ENCODE measurements around the gene EPB41. TPM values are rescaled to one million over a fixed set of nuclear protein-coding genes. Genes with fewer than 3 reads are reported as not detected.

Gene EPB41
- total and polyA plus RNA-seq, 9 of the 15 experiments (the other 6 are each of a cell fraction or from before 2014, with no cell fraction given): 3.7 to 213 (median 141) TPM

DNA sequence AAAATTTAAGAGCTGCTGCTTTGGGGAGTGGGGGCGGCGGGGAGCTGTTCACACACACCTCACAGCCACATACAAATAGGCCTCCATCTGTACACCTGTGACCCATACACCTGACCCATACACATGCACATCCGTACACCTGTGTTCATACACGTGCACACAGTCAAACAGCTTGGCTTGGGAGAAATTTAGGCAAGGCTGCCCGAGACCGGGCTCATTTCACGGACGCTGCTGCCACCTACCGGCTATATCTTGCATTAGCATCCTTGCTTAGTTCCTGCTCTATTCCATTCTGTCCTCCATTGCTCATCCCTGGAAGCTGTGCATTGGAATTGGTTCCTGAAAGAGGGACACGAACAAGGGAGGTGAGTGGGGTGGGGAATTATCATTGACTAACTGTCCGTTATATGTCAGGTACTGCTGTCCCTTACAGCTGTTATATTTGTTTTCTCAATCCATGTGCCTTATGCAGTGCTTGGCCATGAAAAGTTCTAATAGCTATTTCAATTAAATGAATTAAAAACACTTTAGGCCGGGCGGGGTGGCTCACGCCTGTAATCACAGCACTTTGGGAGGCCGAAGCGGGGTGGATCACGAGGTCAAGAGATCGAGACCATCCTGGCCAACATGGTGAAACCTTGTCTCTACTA, 37.1 kb upstream of the EPB41 start (continued):
- TF ChIP-seq, protein P1, sequence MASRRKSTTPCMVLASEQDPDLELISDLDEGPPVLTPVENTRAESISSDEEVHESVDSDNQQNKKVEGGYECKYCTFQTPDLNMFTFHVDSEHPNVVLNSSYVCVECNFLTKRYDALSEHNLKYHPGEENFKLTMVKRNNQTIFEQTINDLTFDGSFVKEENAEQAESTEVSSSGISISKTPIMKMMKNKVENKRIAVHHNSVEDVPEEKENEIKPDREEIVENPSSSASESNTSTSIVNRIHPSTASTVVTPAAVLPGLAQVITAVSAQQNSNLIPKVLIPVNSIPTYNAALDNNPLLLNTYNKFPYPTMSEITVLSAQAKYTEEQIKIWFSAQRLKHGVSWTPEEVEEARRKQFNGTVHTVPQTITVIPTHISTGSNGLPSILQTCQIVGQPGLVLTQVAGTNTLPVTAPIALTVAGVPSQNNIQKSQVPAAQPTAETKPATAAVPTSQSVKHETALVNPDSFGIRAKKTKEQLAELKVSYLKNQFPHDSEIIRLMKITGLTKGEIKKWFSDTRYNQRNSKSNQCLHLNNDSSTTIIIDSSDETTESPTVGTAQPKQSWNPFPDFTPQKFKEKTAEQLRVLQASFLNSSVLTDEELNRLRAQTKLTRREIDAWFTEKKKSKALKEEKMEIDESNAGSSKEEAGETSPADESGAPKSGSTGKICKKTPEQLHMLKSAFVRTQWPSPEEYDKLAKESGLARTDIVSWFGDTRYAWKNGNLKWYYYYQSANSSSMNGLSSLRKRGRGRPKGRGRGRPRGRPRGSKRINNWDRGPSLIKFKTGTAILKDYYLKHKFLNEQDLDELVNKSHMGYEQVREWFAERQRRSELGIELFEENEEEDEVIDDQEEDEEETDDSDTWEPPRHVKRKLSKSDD (conservative IDR thresholded peaks at IDR 0.05; ENCODE audit: low read length): no peak
- TF ChIP-seq, protein P2, sequence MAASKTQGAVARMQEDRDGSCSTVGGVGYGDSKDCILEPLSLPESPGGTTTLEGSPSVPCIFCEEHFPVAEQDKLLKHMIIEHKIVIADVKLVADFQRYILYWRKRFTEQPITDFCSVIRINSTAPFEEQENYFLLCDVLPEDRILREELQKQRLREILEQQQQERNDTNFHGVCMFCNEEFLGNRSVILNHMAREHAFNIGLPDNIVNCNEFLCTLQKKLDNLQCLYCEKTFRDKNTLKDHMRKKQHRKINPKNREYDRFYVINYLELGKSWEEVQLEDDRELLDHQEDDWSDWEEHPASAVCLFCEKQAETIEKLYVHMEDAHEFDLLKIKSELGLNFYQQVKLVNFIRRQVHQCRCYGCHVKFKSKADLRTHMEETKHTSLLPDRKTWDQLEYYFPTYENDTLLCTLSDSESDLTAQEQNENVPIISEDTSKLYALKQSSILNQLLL (CRISPR knock-in tag; IDR thresholded peaks at IDR 0.05; ENCODE audit: borderline replicate concordance): no peak
- TF ChIP-seq, protein P3, sequence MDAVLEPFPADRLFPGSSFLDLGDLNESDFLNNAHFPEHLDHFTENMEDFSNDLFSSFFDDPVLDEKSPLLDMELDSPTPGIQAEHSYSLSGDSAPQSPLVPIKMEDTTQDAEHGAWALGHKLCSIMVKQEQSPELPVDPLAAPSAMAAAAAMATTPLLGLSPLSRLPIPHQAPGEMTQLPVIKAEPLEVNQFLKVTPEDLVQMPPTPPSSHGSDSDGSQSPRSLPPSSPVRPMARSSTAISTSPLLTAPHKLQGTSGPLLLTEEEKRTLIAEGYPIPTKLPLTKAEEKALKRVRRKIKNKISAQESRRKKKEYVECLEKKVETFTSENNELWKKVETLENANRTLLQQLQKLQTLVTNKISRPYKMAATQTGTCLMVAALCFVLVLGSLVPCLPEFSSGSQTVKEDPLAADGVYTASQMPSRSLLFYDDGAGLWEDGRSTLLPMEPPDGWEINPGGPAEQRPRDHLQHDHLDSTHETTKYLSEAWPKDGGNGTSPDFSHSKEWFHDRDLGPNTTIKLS (IDR thresholded peaks at IDR 0.05; ENCODE audit: borderline replicate concordance, low read depth): no peak
- TF ChIP-seq FOXJ3 (CRISPR knock-in tag; IDR thresholded peaks at IDR 0.05): no peak
- TF ChIP-seq ELF4 (CRISPR knock-in tag; IDR thresholded peaks at IDR 0.05): no peak
- TF ChIP-seq HNRNPH1 (optimal IDR thresholded peaks at IDR 0.05; ENCODE audit: low read depth, low read length): no peak
- no peak for TF ChIP-seq SMAD2 (IDR thresholded peaks at IDR 0.05; ENCODE audit: low read depth, low read length)
- TF ChIP-seq TRIM24 (IDR thresholded peaks at IDR 0.05): no peak
- peak; percentile 10; the same call in 1 of the 2 replicates for TF ChIP-seq HCFC1 (IDR thresholded peaks at IDR 0.05; ENCODE audit: low read depth, low read length)
- no peak for TF ChIP-seq PHB (CRISPR knock-in tag; IDR thresholded peaks at IDR 0.05)
- peak; percentile 86 for TF ChIP-seq MYC (IDR thresholded peaks at IDR 0.05; ENCODE audit: low read depth, low read length)
- no peak for TF ChIP-seq MYC (CRISPR knock-in tag; IDR thresholded peaks at IDR 0.05; ENCODE audit: borderline replicate concordance, low read depth)
- TF ChIP-seq CXXC5 (CRISPR knock-in tag; IDR thresholded peaks at IDR 0.05): 0 out of 2 replicates have a peak, but pooled peaks have one; percentile 9
- TF ChIP-seq FOXA3 (CRISPR knock-in tag; conservative IDR thresholded peaks at IDR 0.05 in 1 of 2, IDR thresholded peaks at IDR 0.05 in 1 of 2): 0 out of 4 replicates have a peak, but pooled peaks of 1 of the 2 experiments have one; percentile 38
- TF ChIP-seq RAD21 (CRISPR knock-in tag; conservative IDR thresholded peaks at IDR 0.05 in 1 of 2, IDR thresholded peaks at IDR 0.05 in 1 of 2): peak; percentile 95 to 98
- TF ChIP-seq, protein P4, sequence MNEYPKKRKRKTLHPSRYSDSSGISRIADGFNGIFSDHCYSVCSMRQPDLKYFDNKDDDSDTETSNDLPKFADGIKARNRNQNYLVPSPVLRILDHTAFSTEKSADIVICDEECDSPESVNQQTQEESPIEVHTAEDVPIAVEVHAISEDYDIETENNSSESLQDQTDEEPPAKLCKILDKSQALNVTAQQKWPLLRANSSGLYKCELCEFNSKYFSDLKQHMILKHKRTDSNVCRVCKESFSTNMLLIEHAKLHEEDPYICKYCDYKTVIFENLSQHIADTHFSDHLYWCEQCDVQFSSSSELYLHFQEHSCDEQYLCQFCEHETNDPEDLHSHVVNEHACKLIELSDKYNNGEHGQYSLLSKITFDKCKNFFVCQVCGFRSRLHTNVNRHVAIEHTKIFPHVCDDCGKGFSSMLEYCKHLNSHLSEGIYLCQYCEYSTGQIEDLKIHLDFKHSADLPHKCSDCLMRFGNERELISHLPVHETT (CRISPR knock-in tag; conservative IDR thresholded peaks at IDR 0.05 in 1 of 2, IDR thresholded peaks at IDR 0.05 in 1 of 2): no peak
- TF ChIP-seq, protein P5, sequence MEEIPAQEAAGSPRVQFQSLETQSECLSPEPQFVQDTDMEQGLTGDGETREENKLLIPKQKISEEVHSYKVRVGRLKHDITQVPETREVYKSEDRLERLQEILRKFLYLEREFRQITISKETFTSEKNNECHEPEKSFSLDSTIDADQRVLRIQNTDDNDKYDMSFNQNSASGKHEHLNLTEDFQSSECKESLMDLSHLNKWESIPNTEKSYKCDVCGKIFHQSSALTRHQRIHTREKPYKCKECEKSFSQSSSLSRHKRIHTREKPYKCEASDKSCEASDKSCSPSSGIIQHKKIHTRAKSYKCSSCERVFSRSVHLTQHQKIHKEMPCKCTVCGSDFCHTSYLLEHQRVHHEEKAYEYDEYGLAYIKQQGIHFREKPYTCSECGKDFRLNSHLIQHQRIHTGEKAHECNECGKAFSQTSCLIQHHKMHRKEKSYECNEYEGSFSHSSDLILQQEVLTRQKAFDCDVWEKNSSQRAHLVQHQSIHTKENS (CRISPR knock-in tag; IDR thresholded peaks at IDR 0.05): no peak
